ENCODE results near the gene CPAMD8.
"Not testable (repeated sequence)": the region's sequence is repeated elsewhere in the genome, so short reads cannot be mapped to it uniquely, and the experiment has no call there.

The CPAMD8 gene

DNA sequence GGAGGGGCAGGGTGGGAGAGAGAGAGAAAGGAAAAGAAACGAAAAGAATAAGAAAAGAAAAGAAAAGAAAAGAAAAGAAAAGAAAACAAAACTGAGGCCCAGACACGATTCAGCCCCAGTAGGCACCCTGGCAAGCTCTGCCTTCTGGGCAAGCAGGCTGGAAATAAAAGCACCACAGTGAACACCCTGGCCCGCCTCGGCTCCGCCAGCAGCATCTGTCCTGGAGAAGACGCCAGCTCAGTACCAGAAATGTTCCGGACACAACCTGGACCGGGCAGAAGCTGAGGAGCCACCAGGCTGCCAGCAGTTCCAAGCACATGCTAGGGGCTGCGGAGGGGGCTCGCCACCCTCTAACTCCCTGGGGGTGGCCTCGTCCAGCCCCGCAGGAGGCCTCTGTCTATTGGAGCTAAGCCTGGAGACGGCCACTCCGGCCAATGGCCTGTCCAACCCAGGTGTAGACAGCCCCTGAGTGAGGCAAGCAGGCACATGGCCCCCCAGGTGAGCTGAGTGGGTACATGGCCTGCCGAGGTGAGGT is 11.4 kb upstream of the CPAMD8 start:
- no peak for DNase-seq

GRCh38 chr19:17037184-17037583 is 10.6 kb upstream of the CPAMD8 start:
- no peak for DNase-seq

- no peak for DNase-seq
Measured at GRCh38 chr19:17036640-17037039, 10.0 kb upstream of the CPAMD8 start.

- no peak for DNase-seq
Measured at GRCh38 chr19:17035842-17036424, 9.3 kb upstream of the CPAMD8 start.

DNA sequence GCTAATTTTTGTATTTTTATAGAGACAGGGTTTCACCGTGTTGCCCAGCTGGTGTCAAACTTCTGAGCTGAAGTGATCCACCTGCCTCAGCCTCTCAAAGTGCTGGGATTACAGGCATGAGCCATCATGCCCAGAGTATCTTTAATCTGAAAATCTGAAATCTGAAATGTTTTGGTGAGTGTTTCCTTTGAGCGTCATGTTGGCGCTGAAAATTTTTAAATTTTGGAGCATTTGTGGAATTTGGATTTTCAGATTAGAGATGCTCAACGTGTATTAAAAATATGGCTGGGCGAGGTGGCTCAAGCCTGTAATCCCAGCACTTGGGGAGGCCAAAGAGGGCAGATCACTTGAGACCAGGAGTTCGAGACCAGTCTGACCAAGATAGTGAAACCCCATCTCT is 5.1 kb upstream of the CPAMD8 start:
- no peak for DNase-seq

DNA sequence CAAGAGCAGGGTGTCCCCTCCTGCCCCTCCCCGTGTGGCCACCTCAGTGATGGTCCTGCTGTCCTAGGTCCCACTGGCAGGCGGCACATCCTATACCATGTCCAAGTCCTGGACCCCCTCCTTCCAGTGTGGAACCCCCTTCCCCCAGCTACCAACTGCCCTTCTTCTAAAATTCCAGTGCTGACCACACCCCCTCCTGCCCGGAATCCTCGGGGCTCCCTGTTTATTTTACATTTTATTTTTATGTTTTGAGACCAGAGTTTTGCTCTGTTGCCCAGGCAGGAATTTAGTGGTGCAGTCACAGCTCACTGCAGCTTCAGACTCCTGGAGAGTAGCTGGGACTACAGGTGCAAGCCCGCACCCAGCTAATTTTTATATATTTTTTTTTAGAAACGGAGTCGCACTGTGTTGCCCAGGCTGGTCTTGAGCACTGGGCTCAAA is 945 bp upstream of the CPAMD8 start:
- no peak for DNase-seq

DNA sequence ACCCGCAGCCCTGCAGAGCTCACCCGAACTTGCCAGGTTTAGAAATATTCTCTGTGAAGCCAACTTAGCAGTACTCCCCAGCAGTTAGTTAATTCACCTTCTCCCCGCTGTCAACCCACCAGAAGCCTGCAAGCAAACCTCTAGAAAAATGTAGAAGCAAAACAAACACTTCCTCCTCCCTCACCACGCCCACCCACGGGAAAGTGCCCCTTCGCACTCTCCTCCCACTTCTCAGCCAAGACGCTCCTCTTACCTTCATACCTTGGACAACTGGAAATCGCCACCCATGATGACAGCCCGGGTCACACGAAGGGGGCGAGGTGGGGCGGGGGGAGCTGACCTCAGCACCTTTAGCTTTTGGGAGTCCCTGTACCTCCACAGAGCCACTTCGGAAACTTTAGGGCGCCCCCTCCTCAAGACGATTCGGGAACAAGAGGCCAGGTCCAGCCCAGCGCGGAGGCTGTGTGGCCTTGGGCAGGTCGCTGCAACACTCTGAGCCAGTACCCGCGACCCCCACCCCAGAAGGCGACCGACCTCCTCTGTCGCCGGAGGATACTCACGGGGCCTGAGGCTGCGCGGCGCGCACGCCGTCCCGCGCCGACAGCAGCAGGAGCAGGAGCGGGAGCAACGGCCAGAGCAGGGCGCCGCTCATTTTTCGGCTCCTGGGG is 485 bp downstream of the CPAMD8 start:
- DNase-seq: no peak

DNA sequence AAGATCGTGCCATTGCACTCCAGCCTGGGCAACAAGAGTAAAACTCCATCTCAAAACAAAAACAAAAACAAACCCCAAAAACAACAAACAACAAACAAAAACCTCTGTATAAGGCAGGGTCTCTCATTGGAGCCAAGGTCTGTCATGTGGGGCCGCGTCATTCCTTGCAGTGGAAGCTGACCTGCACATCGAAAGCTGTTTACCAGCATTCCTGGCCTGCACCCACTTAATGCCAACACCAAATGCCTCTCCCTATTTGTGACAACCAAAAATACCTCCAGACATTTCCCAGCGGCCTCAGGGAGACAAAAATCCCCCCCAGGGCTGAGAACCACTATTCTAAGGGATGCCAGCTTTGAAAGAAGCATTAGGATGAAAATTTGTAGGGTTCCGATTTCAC is 1.2 kb downstream of the CPAMD8 start:
- no peak for DNase-seq

GRCh38 chr19:17024941-17025340 is 1.7 kb downstream of the CPAMD8 start:
- not testable (repeated sequence) for DNase-seq

DNA sequence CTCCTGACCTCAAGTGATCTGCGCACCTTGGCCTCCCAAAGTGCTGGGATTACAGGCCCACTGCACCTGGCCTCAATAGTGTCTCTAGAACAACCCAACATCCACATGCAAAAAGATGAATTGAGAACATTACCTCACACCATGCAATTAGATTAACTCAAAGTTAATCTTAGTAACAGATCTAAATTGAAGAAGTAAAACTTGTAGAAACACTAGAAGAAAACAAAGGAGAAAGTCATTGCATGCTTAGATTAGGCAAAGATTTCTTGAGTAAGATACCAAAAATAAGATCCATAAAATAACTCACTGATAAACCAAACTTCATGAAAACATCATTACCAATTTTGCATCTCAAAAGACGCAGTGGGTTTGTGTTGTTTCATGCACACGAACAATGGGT is 2.8 kb downstream of the CPAMD8 start:
- no peak for DNase-seq

- no peak for DNase-seq
Measured at GRCh38 chr19:17022738-17023137, 3.9 kb downstream of the CPAMD8 start.

DNA sequence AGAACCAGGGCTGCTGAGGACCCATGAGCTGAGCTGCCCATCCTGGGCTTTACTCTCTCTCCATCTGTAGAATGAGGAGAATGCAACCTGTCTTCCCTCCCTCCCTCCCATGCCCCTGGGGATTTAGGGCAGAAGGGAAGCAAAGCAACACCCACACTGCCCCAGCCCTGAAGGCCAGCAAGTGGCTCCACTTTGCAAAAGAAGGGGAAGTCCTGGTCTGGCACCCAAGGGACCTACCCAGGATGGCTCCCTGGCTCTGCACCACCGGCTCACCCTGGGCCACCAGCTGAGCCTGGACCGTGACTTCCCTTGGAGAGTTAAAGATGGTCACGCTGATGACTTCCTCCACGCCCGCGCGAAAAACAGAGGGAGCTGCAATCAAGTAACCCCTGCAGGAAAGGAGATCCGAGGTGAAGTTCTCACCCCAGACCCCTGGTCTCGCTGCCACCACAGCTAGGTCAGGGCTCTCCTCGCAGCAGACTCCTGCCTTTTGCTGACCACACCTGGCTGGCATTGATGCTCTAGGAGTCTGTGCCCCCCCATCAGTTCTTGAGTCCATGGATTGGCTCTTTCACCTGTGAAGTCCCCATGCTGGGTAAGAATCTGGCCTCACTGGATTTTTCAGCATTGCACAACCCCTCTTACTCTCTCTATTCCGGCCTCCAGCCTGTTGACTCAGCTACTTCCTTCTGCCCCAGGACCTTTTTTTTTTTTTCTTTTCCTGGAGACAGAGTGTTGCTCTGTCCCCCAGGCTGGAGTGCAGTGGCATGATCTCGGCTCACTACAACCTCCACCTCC is 4.6 kb downstream of the CPAMD8 start:
- no peak for DNase-seq

DNA sequence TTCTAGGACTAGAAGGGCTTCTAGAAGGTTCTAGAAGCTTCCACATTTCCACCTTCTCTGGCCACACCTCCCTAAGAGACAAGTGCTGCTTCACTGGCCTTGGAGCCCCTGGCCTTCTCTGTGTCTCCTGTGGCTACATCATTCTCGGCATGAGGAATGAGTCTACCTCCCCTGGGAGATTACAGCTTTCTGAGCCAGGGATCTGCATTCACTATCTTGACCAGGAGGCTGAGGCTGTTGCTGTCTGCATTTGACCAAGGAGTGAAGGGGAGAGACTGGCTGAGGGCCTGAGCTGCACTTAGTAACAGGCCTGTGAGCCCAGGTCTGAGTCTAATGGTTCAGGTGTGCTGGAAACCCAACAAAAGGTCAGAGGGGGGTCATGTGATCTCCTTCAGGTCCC is 5.3 kb downstream of the CPAMD8 start:
- DNase-seq: no peak

GRCh38 chr19:17020823-17021222 is 5.8 kb downstream of the CPAMD8 start:
- no peak for DNase-seq

- DNase-seq: no peak
Measured at GRCh38 chr19:17020385-17020784, 6.2 kb downstream of the CPAMD8 start.

- DNase-seq: not testable (repeated sequence)
Measured at GRCh38 chr19:17014212-17014861, 12.3 kb downstream of the CPAMD8 start.

GRCh38 chr19:17011485-17011884 is 15.1 kb downstream of the CPAMD8 start:
- no peak for DNase-seq

GRCh38 chr19:17006579-17006978 is 20.0 kb downstream of the CPAMD8 start:
- DNase-seq: no peak

DNA sequence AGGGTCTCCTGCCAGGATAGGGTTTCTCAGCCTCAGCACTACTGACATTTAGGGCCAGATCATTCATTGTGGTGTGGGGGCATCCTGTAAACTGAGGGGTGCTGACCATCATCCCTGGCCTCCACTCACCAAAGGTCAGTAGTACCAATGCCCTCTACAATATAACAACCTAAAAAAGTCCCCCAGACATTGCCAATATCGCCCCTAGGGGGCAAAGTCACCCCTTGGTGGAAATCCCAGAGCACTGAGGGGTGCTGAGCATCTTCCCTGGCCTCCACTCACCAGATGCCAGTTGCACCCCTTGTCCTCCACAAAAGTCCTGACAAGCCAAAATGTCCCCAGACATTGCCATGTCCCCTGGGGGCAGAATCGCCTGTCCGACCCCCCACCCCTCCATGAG is 21.6 kb downstream of the CPAMD8 start:
- DNase-seq: no peak

GRCh38 chr19:17004386-17004785 is 22.2 kb downstream of the CPAMD8 start:
- DNase-seq: no peak

GRCh38 chr19:17002455-17002854 is 24.2 kb downstream of the CPAMD8 start:
- no peak for DNase-seq

- DNase-seq: no peak
Measured at GRCh38 chr19:17001603-17002183, 24.9 kb downstream of the CPAMD8 start.

All from fibroblast of skin of scalp (primary cell).